Measurements from ENCODE around the gene SEZ6.

The SEZ6 gene

DNA sequence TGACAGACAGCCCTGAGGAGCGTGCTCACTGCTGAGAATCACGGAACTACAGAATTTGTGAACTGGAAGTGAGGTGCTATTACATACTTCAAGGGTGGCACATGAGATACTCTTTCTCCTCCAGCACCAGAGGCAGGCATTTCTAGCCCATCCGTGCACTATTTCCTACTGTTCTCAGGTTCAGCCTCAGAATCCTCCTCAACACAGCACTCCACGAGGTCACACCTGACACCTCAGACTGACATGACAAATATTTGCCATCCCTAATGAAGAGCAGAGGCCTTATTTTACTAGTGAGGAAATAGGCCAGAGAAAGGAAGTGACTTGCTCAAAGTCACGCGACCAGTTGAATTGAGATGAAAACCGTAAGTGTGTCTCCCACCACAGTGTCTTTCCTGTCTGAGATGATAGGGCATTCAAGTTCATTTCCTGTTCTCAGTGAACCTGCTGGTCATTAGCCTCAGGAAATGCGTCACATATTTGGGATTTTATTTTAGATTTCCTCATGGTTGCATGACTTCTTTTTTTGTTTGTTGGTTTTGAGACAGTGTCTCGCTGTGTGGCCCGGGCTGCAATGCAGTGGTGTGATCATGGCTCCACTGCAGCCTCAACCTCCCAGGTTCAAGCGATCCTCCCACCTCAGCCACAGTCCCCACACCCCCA is 23.6 kb downstream of the SEZ6 start:
- no peak overlapping the region for H2AFZ ChIP-seq (ENCODE audit: low read length)
- no peak overlapping the region for H3K27ac ChIP-seq (replicated peaks; ENCODE audit: low read length)
- H3K9ac ChIP-seq (ENCODE audit: low read depth, low read length, poor library complexity), result no peak overlapping the region
- H4K8ac ChIP-seq (ENCODE audit: low read depth, low read length), result no peak overlapping the region
- peaks cover 0 to 30% of the 10 kb centered on the region in 2 donors for H3K4me1 ChIP-seq (ENCODE audit: control insufficient read depth in 2 of 2, insufficient read depth in 1 of 2, low read depth in 1 of 2, low read length in 2 of 2)
- H2BK12ac ChIP-seq (ENCODE audit: low read length), result no peak overlapping the region
- no peak overlapping the region for H3K4me3 ChIP-seq (ENCODE audit: low read length in 2 of 2)
- no peak overlapping the region for H2AK5ac ChIP-seq (ENCODE audit: low read depth, low read length)
- H3K4me2 ChIP-seq (ENCODE audit: insufficient read depth, low read length, poor library complexity, severe bottlenecking), result no peak overlapping the region
- no peak overlapping the region for H2BK5ac ChIP-seq (ENCODE audit: low read length)
- no peak overlapping the region for H3K14ac ChIP-seq (ENCODE audit: low read length)
- WGBS, 2 donors (ENCODE audit: extremely low coverage in 2 of 2, insufficient read length in 2 of 2, insufficient replicate concordance in 1 of 2), result no CpG with 5 or more reads among the region's 11 CpGs
- peaks cover 0 to 8% (median 0%) of the 10 kb centered on the region in 3 experiments for H3K27me3 ChIP-seq (ENCODE audit: control insufficient read depth in 3 of 3, insufficient read depth in 3 of 3, low read depth in 1 of 3, low read length in 3 of 3)
- H3K9me3 ChIP-seq (replicated peaks in 1 of 2; ENCODE audit: control insufficient read depth in 2 of 2, insufficient read depth in 1 of 2, low read depth in 1 of 2, low read length in 2 of 2), result no peaks in the 10 kb centered on the region
- no peak overlapping the region for H3K18ac ChIP-seq (ENCODE audit: low read length)
- no peak overlapping the region for H4K91ac ChIP-seq (ENCODE audit: low read depth, low read length, poor library complexity)
- H3K36me3 ChIP-seq (replicated peaks in 1 of 2; ENCODE audit: control insufficient read depth in 2 of 2, insufficient read depth in 2 of 2, low read length in 2 of 2), result no peaks in the 10 kb centered on the region
- H3K23ac ChIP-seq (ENCODE audit: low read depth, low read length, poor library complexity), result no peak overlapping the region
- no peak for DNase-seq (ENCODE audit: low spot score)
- H2BK120ac ChIP-seq (ENCODE audit: low read depth, low read length), result no peak overlapping the region
- H2BK15ac ChIP-seq (ENCODE audit: low read length), result no peak overlapping the region
- H3K79me1 ChIP-seq (ENCODE audit: low read depth, low read length), result no peaks in the 10 kb centered on the region
- H3K4ac ChIP-seq (ENCODE audit: low read length), result no peak overlapping the region

- no peak overlapping the region for H3K4ac ChIP-seq (ENCODE audit: low read length)
- H3K4me1 ChIP-seq (ENCODE audit: control insufficient read depth in 2 of 2, insufficient read depth in 1 of 2, low read depth in 1 of 2, low read length in 2 of 2), result peaks cover 4 to 6% of the 10 kb centered on the region in 2 donors
- no peak for DNase-seq (ENCODE audit: low spot score)
- H3K14ac ChIP-seq (ENCODE audit: low read length), result no peak overlapping the region
- H2BK120ac ChIP-seq (ENCODE audit: low read depth, low read length), result no peak overlapping the region
- no peak overlapping the region for H2BK5ac ChIP-seq (ENCODE audit: low read length)
- no peak overlapping the region for H3K4me3 ChIP-seq (ENCODE audit: low read length in 2 of 2)
- H2BK12ac ChIP-seq (ENCODE audit: low read length), result no peak overlapping the region
- H2AK5ac ChIP-seq (ENCODE audit: low read depth, low read length), result no peak overlapping the region
- H3K27me3 ChIP-seq (ENCODE audit: control insufficient read depth in 3 of 3, insufficient read depth in 3 of 3, low read depth in 1 of 3, low read length in 3 of 3), result no peaks in the 10 kb centered on the region
- no peaks in the 10 kb centered on the region for H3K36me3 ChIP-seq (replicated peaks in 1 of 2; ENCODE audit: control insufficient read depth in 2 of 2, insufficient read depth in 2 of 2, low read length in 2 of 2)
- no peaks in the 10 kb centered on the region for H3K9me3 ChIP-seq (replicated peaks in 1 of 2; ENCODE audit: control insufficient read depth in 2 of 2, insufficient read depth in 1 of 2, low read depth in 1 of 2, low read length in 2 of 2)
- H4K8ac ChIP-seq (ENCODE audit: low read depth, low read length), result no peak overlapping the region
- no peak overlapping the region for H4K91ac ChIP-seq (ENCODE audit: low read depth, low read length, poor library complexity)
- no peak overlapping the region for H3K4me2 ChIP-seq (ENCODE audit: insufficient read depth, low read length, poor library complexity, severe bottlenecking)
- H2BK15ac ChIP-seq (ENCODE audit: low read length), result peak overlapping the region; percentile 25
- no peak overlapping the region for H3K18ac ChIP-seq (ENCODE audit: low read length)
- H2AFZ ChIP-seq (ENCODE audit: low read length), result no peak overlapping the region
- no peak overlapping the region for H3K27ac ChIP-seq (replicated peaks; ENCODE audit: low read length)
- H3K9ac ChIP-seq (ENCODE audit: low read depth, low read length, poor library complexity), result no peak overlapping the region
- H3K79me1 ChIP-seq (ENCODE audit: low read depth, low read length), result no peaks in the 10 kb centered on the region
- no peak overlapping the region for H3K23ac ChIP-seq (ENCODE audit: low read depth, low read length, poor library complexity)
- no CpG with 5 or more reads among the region's 2 CpGs for WGBS, 2 donors (ENCODE audit: extremely low coverage in 2 of 2, insufficient read length in 2 of 2, insufficient replicate concordance in 1 of 2)
Measured at GRCh38 chr17:28978356-28978964, 27.4 kb downstream of the SEZ6 start.

DNA sequence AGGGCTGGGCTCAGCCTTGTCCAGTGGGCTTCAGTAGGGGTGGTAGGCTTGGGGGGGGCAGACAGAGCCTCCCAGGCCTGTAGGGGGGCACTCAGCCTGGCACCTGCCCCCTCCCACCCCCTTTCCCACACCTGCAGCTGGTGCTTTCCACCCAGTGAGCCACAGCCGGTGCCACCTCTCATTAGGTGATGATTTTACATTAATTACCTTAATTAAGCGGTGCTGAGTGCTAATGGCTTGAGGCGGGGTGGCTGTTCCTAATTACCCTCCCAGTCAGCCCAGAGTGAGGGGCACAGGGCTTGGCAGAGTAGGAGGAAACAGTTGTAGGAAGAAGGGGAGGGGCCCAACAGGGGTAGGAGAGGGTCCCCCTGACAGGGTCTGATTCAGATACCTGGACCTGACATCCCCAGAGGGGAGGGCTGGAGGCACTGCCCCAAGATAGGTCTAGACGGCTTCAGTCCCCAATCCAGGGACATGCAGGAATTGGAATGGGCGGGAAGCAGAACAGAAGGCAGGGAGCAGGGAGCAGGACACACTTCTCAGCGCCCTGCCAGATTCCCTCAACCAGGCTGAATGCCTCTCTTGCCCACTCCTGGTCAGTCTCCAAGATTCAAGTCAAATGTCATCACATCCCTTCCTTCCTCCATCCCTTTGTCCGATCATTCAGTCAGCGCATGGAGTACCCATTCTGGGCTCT is 28.0 kb downstream of the SEZ6 start:
- Histone ChIP-seq H2BK120ac (ENCODE audit: low read depth, low read length) (no peak overlapping the region), H3K27ac (replicated peaks; ENCODE audit: low read length) (no peak overlapping the region), H3K27me3 (ENCODE audit: control insufficient read depth in 3 of 3, insufficient read depth in 3 of 3, low read depth in 1 of 3, low read length in 3 of 3) (no peaks in the 10 kb centered on the region), H3K18ac (ENCODE audit: low read length) (no peak overlapping the region), H2BK5ac (ENCODE audit: low read length) (no peak overlapping the region), H3K79me1 (ENCODE audit: low read depth, low read length) (no peaks in the 10 kb centered on the region), H2BK15ac (ENCODE audit: low read length) (peak overlapping the region; percentile 77), H3K36me3 (replicated peaks in 1 of 2; ENCODE audit: control insufficient read depth in 2 of 2, insufficient read depth in 2 of 2, low read length in 2 of 2) (no peaks in the 10 kb centered on the region), H3K4me2 (ENCODE audit: insufficient read depth, low read length, poor library complexity, severe bottlenecking) (no peak overlapping the region), H3K4me1 (ENCODE audit: control insufficient read depth in 2 of 2, insufficient read depth in 1 of 2, low read depth in 1 of 2, low read length in 2 of 2) (peaks cover 8 to 9% of the 10 kb centered on the region in 2 donors), H3K23ac (ENCODE audit: low read depth, low read length, poor library complexity) (no peak overlapping the region), H4K91ac (ENCODE audit: low read depth, low read length, poor library complexity) (no peak overlapping the region), H2AFZ (ENCODE audit: low read length) (no peak overlapping the region), H2AK5ac (ENCODE audit: low read depth, low read length) (peak overlapping the region; percentile 68), H2BK12ac (ENCODE audit: low read length) (peak overlapping the region; percentile 89), H4K8ac (ENCODE audit: low read depth, low read length) (no peak overlapping the region), H3K9me3 (replicated peaks in 1 of 2; ENCODE audit: control insufficient read depth in 2 of 2, insufficient read depth in 1 of 2, low read depth in 1 of 2, low read length in 2 of 2) (no peaks in the 10 kb centered on the region), H3K9ac (ENCODE audit: low read depth, low read length, poor library complexity) (no peak overlapping the region), H3K4me3 (ENCODE audit: low read length in 2 of 2) (no peak overlapping the region), H3K4ac (ENCODE audit: low read length) (peak overlapping the region; percentile 6), H3K14ac (ENCODE audit: low read length) (no peak overlapping the region)
- WGBS, 2 donors (ENCODE audit: extremely low coverage in 2 of 2, insufficient read length in 2 of 2, insufficient replicate concordance in 1 of 2), result no CpG with 5 or more reads among the region's 8 CpGs
- DNase-seq (ENCODE audit: low spot score), result no peak

GRCh38 chr17:28975646-28976045 is 30.2 kb downstream of the SEZ6 start:
- H3K4me3 ChIP-seq (ENCODE audit: low read length in 2 of 2), result no peak overlapping the region
- H3K4ac ChIP-seq (ENCODE audit: low read length), result no peak overlapping the region
- H3K79me1 ChIP-seq (ENCODE audit: low read depth, low read length), result no peaks in the 10 kb centered on the region
- no peak overlapping the region for H2AFZ ChIP-seq (ENCODE audit: low read length)
- no peak overlapping the region for H3K14ac ChIP-seq (ENCODE audit: low read length)
- no peak overlapping the region for H3K23ac ChIP-seq (ENCODE audit: low read depth, low read length, poor library complexity)
- H3K4me1 ChIP-seq (ENCODE audit: control insufficient read depth in 2 of 2, insufficient read depth in 1 of 2, low read depth in 1 of 2, low read length in 2 of 2), result peaks cover 8 to 22% of the 10 kb centered on the region in 2 donors
- no peak overlapping the region for H2BK120ac ChIP-seq (ENCODE audit: low read depth, low read length)
- H2BK15ac ChIP-seq (ENCODE audit: low read length), result peak overlapping the region; percentile 33
- H3K4me2 ChIP-seq (ENCODE audit: insufficient read depth, low read length, poor library complexity, severe bottlenecking), result no peak overlapping the region
- H3K9ac ChIP-seq (ENCODE audit: low read depth, low read length, poor library complexity), result no peak overlapping the region
- no peak overlapping the region for H3K27ac ChIP-seq (replicated peaks; ENCODE audit: low read length)
- no peaks in the 10 kb centered on the region for H3K9me3 ChIP-seq (replicated peaks in 1 of 2; ENCODE audit: control insufficient read depth in 2 of 2, insufficient read depth in 1 of 2, low read depth in 1 of 2, low read length in 2 of 2)
- WGBS, 2 donors (ENCODE audit: extremely low coverage in 2 of 2, insufficient read length in 2 of 2, insufficient replicate concordance in 1 of 2), result no CpG with 5 or more reads among the region's 5 CpGs
- peak overlapping the region; percentile 67 for H2BK12ac ChIP-seq (ENCODE audit: low read length)
- H4K8ac ChIP-seq (ENCODE audit: low read depth, low read length), result no peak overlapping the region
- no peaks in the 10 kb centered on the region for H3K27me3 ChIP-seq (ENCODE audit: control insufficient read depth in 3 of 3, insufficient read depth in 3 of 3, low read depth in 1 of 3, low read length in 3 of 3)
- H2AK5ac ChIP-seq (ENCODE audit: low read depth, low read length), result peak overlapping the region; percentile 46
- H3K36me3 ChIP-seq (replicated peaks in 1 of 2; ENCODE audit: control insufficient read depth in 2 of 2, insufficient read depth in 2 of 2, low read length in 2 of 2), result no peaks in the 10 kb centered on the region
- peak overlapping the region; percentile 41 for H3K18ac ChIP-seq (ENCODE audit: low read length)
- H4K91ac ChIP-seq (ENCODE audit: low read depth, low read length, poor library complexity), result no peak overlapping the region
- H2BK5ac ChIP-seq (ENCODE audit: low read length), result no peak overlapping the region
- DNase-seq (ENCODE audit: low spot score), result no peak

Data from neuronal stem cell (in vitro differentiated cells).